Osteocyte (in vitro differentiated cells): ENCODE measurements around the gene MISFA. TPM values are rescaled to one million over a fixed set of nuclear protein-coding genes. Genes with fewer than 3 reads are reported as not detected.

ENCODE experiments used
- DNase-seq: peaks from one replicate; pipeline ENCODE4 v3.0.0; 2021; ENCODE audit warnings: mixed read lengths; ENCODE audit not compliant: unreplicated experiment; ENCODE audit errors: extremely low spot score
- H3K27ac Mint-ChIP-seq: one replicate; pipeline ENCODE4 v1.8.0; 2021; ENCODE audit warnings: mild to moderate bottlenecking, mixed read lengths; ENCODE audit not compliant: unreplicated experiment
- H3K27me3 Mint-ChIP-seq: one replicate; pipeline ENCODE4 v1.8.0; 2021; ENCODE audit warnings: mixed read lengths; ENCODE audit not compliant: unreplicated experiment
- H3K36me3 Mint-ChIP-seq: one replicate; pipeline ENCODE4 v1.8.0; 2021; ENCODE audit warnings: mixed read lengths; ENCODE audit not compliant: unreplicated experiment
- H3K4me1 Mint-ChIP-seq: one replicate; pipeline ENCODE4 v1.8.0; 2021; ENCODE audit warnings: mixed read lengths; ENCODE audit not compliant: unreplicated experiment
- H3K4me3 Mint-ChIP-seq: one replicate; pipeline ENCODE4 v1.8.0; 2021; ENCODE audit warnings: mild to moderate bottlenecking, moderate library complexity, mixed read lengths; ENCODE audit not compliant: unreplicated experiment
- H3K9me3 Mint-ChIP-seq: one replicate; pipeline ENCODE4 v1.8.0; 2021; ENCODE audit warnings: mixed read lengths; ENCODE audit not compliant: unreplicated experiment
- total RNA-seq: library from RNA; stranded (reverse); gene quantifications from 2 replicates; pipeline ENCODE4 v1.2.1, GENCODE V29; 2021
- TF ChIP-seq, protein P1 (sequence below): fragments of 200-600 bp; sonication (generic); IDR thresholded peaks from 2 replicates; pipeline ENCODE4 v1.5.0; 2021; ENCODE audit warnings: antibody characterized with exemption, mild to moderate bottlenecking, moderate library complexity

Gene MISFA
- total RNA-seq, 1 donor from 2014 or later, result 3.0 TPM

DNA sequence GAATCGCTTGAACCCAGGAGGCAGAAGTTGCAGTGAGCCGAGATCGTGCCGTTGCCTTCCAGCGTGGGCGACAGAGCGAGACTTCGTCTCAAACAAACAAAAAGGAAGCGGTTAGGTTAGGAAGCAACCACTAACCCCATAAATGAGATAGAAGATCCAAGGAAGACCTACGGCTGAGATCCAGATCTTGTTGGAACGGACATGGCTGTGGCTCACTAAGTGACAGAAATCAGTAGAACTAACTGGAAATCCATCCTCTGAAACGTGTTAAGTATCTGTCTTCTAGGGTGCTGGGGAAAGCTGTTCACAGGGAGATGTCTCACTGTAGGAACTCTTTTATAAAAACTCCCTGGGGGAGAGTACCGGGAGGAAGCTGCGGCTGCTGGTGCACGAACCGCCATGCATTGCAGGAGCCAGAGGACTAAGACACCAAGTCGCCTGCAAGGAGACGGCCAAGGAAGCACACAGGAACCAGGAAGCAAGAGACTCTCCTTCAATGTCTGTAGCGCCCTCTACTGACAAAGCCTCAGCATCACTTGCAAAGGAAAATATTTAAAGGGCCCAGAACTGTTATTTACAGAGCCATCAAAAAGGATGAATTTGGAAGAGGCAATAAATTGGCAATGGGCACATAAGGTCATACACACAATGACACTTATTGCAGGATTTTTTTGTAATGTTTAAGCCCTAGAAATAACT lies 51.4 kb downstream of the MISFA start:
- no peaks in the 10 kb centered on the region for H3K36me3 Mint-ChIP-seq
- H3K9me3 Mint-ChIP-seq, result no peaks in the 10 kb centered on the region
- H3K4me1 Mint-ChIP-seq, result peaks cover 3% of the 10 kb centered on the region
- H3K27ac Mint-ChIP-seq, result no peak overlapping the region
- TF ChIP-seq, protein P1, sequence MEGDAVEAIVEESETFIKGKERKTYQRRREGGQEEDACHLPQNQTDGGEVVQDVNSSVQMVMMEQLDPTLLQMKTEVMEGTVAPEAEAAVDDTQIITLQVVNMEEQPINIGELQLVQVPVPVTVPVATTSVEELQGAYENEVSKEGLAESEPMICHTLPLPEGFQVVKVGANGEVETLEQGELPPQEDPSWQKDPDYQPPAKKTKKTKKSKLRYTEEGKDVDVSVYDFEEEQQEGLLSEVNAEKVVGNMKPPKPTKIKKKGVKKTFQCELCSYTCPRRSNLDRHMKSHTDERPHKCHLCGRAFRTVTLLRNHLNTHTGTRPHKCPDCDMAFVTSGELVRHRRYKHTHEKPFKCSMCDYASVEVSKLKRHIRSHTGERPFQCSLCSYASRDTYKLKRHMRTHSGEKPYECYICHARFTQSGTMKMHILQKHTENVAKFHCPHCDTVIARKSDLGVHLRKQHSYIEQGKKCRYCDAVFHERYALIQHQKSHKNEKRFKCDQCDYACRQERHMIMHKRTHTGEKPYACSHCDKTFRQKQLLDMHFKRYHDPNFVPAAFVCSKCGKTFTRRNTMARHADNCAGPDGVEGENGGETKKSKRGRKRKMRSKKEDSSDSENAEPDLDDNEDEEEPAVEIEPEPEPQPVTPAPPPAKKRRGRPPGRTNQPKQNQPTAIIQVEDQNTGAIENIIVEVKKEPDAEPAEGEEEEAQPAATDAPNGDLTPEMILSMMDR, result peak; percentile 56
- H3K4me3 Mint-ChIP-seq, result no peak overlapping the region
- no peak for DNase-seq
- H3K27me3 Mint-ChIP-seq, result peaks cover 11% of the 10 kb centered on the region

Other genes starting within 250 kb of the MISFA start
- 485 and 491 TPM in 2 replicates for gene LDHA, start 205.2 kb upstream of the MISFA start, total RNA-seq
- not detected in 2 replicates for gene LDHC, start 187.5 kb upstream of the MISFA start, total RNA-seq
- gene LDHAL6A, start 143.9 kb upstream of the MISFA start, total RNA-seq, result not detected in 2 replicates
- 77.7 and 81.4 TPM in 2 replicates for gene TSG101, start 72.8 kb upstream of the MISFA start, total RNA-seq
- gene UEVLD, start 11.1 kb upstream of the MISFA start, total RNA-seq, result 21.2 and 24.5 TPM in 2 replicates
- 16.4 and 19.5 TPM in 2 replicates for gene SPTY2D1, start 34.6 kb downstream of the MISFA start, total RNA-seq
- gene TMEM86A, start 99.0 kb downstream of the MISFA start, total RNA-seq, result 5.2 and 7.6 TPM in 2 replicates
- not detected in 2 replicates for gene IGSF22, start 126.4 kb downstream of the MISFA start, total RNA-seq
- not detected in 2 replicates for gene PTPN5, start 192.0 kb downstream of the MISFA start, total RNA-seq